Calu3 (cell line): ENCODE measurements around the gene ZFR. TPM values are rescaled to one million over a fixed set of nuclear protein-coding genes. Genes with fewer than 3 reads are reported as not detected.
A peak's percentile ranks its signal among the peaks of the same experiment; 100 is the strongest.

Experiments
- BruUV-seq: library from RNA; stranded (reverse); fragments of 400-500 nt; replicated peaks from 2 replicates; lab custom pipeline; 2021; lab: Mats Ljungman, UMichigan
- CTCF ChIA-PET: fragments of 300-600 bp; sonication (Branson Sonifier 250); formaldehyde crosslinking; loops from one replicate; lab custom pipeline; 2022; ENCODE audit warnings: antibody characterized with exemption; lab: Charles Lee
- DNase-seq: peaks from one replicate; pipeline ENCODE4 v3.0.0; 2022
- H3K27ac Mint-ChIP-seq: one replicate; pipeline ENCODE4 v1.8.0; 2022; ENCODE audit warnings: mixed read lengths; ENCODE audit not compliant: unreplicated experiment
- H3K27me3 Mint-ChIP-seq: one replicate; pipeline ENCODE4 v1.8.0; 2022; ENCODE audit warnings: mixed read lengths; ENCODE audit not compliant: unreplicated experiment
- H3K36me3 Mint-ChIP-seq: one replicate; pipeline ENCODE4 v1.8.0; 2022; ENCODE audit warnings: mild to moderate bottlenecking, moderate library complexity, mixed read lengths; ENCODE audit not compliant: insufficient read depth, unreplicated experiment
- H3K4me1 Mint-ChIP-seq: one replicate; pipeline ENCODE4 v1.8.0; 2022; ENCODE audit warnings: mild to moderate bottlenecking, low read depth, mixed read lengths; ENCODE audit not compliant: unreplicated experiment
- H3K4me3 Mint-ChIP-seq: one replicate; pipeline ENCODE4 v1.8.0; 2022; ENCODE audit warnings: mild to moderate bottlenecking, low read depth, moderate library complexity, mixed read lengths; ENCODE audit not compliant: unreplicated experiment
- H3K9me3 Mint-ChIP-seq: one replicate; pipeline ENCODE4 v1.8.0; 2022; ENCODE audit warnings: low read depth, mixed read lengths; ENCODE audit not compliant: unreplicated experiment
- CTCF ChIP-seq: fragments of 200-600 bp; IDR thresholded peaks from one replicate; pipeline ENCODE4 v1.8.0; 2022; ENCODE audit warnings: antibody characterized with exemption; ENCODE audit not compliant: unreplicated experiment
- intact Hi-C: fragments of 100-400 bp; cut with micrococcal nuclease; formaldehyde crosslinking; loops from one replicate; pipeline ENCODE4 v1.10.0; 2022; ENCODE audit not compliant: unreplicated experiment
- total RNA-seq: library from RNA; stranded (reverse); gene quantifications from 2 replicates; pipeline ENCODE4 v1.2.3, GENCODE V29; 2022

Gene ZFR
- total RNA-seq, 1 experiment from 2014 or later, result 63.4 TPM

- CTCF ChIA-PET, result no interaction called here
- no peaks in the 10 kb centered on the region for H3K4me1 Mint-ChIP-seq
Observed at GRCh38 chr5:32439086-32439642, 5.4 kb downstream of the ZFR start.

GRCh38 chr5:32436553-32437242 is 7.8 kb downstream of the ZFR start:
- Mint-ChIP-seq H3K4me3 (no peak overlapping the region), H3K4me1 (no peaks in the 10 kb centered on the region), H3K27ac (no peak overlapping the region), H3K36me3 (peaks cover 21% of the 10 kb centered on the region), H3K27me3 (no peaks in the 10 kb centered on the region), H3K9me3 (no peaks in the 10 kb centered on the region)
- no TSS peak for BruUV-seq
- TF ChIP-seq CTCF, result no peak
- intact Hi-C loops, result no loop called here
- DNase-seq, result no peak
- CTCF ChIA-PET, result interaction anchor here (0.7 to 2.1 kb wide), 2 partner anchors 35 to 76 kb away, joined by 3 to 4 read pairs; no protein-coding TSS in a partner anchor

More at GRCh38 chr5:32439086-32439642, 5.4 kb downstream of the ZFR start:
- DNase-seq, result no peak
- Mint-ChIP-seq H3K9me3 (no peaks in the 10 kb centered on the region), H3K36me3 (peaks cover 33% of the 10 kb centered on the region), H3K27me3 (no peaks in the 10 kb centered on the region), H3K4me3 (peak overlapping the region; percentile 19), H3K27ac (peak overlapping the region; percentile 33)
- intact Hi-C loops, result no loop called here
- no peak for TF ChIP-seq CTCF
- no TSS peak for BruUV-seq

GRCh38 chr5:32435383-32435782 is 9.2 kb downstream of the ZFR start:
- CTCF ChIA-PET, result interaction anchor here (0.6 kb wide), 1 partner anchor 16 kb away, joined by 3 read pairs; no protein-coding TSS in a partner anchor
- Mint-ChIP-seq H3K4me1 (peaks cover 2% of the 10 kb centered on the region), H3K36me3 (peaks cover 15% of the 10 kb centered on the region), H3K9me3 (no peaks in the 10 kb centered on the region), H3K27ac (no peak overlapping the region), H3K27me3 (no peaks in the 10 kb centered on the region), H3K4me3 (no peak overlapping the region)
- no TSS peak for BruUV-seq
- intact Hi-C loops, result no loop called here
- DNase-seq, result no peak
- no peak for TF ChIP-seq CTCF

- H3K27ac Mint-ChIP-seq, result no peak overlapping the region
- H3K4me1 Mint-ChIP-seq, result peaks cover 8% of the 10 kb centered on the region
- no peaks in the 10 kb centered on the region for H3K27me3 Mint-ChIP-seq
- no peak for TF ChIP-seq CTCF
- H3K9me3 Mint-ChIP-seq, result no peaks in the 10 kb centered on the region
- DNase-seq, result no peak
- BruUV-seq, result no TSS peak
- H3K4me3 Mint-ChIP-seq, result no peak overlapping the region
- CTCF ChIA-PET, result no interaction called here
- intact Hi-C loops, result no loop called here
- peaks cover 12% of the 10 kb centered on the region for H3K36me3 Mint-ChIP-seq
Observed at GRCh38 chr5:32434221-32434620, 10.3 kb downstream of the ZFR start.
